ENCODE data around the gene MAN1C1. TPM values are rescaled to one million over a fixed set of nuclear protein-coding genes. Genes with fewer than 3 reads are reported as not detected.
A peak's percentile ranks its signal among the peaks of the same experiment; 100 is the strongest.

Gene MAN1C1
- total and polyA plus RNA-seq, 7 donors, result 1.8 to 6.7 (median 2.0) TPM

DNA sequence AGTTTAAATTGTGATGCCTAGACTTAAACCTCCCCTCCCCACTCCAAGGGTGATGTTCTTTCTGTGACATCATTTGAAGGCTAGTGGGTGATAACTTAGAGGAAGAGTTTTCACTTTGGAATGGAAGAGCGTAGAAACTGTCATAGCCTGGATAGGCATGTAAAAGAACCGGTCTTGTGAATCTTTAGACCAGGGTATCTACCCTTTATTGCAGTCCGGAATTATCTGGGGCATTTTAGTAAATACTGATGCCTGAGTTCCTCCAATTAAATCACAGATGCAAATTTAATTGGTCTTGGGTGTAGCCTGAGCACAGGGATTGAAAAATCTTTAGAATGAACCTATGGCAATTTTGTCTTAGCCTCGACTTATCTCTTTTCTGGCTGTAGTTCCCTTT lies 24.7 kb downstream of the MAN1C1 start:
- DNase-seq (no peak), ATAC-seq (no peak)
- H3K27ac ChIP-seq, result no peak overlapping the region
- H3K4me3 ChIP-seq, result no peak overlapping the region
- H3K36me3 ChIP-seq (ENCODE audit: insufficient read depth in 1 of 2, low read depth in 1 of 2), result no peaks in the 10 kb centered on the region
- no peaks in the 10 kb centered on the region for H3K4me1 ChIP-seq
- no peaks in the 10 kb centered on the region for H3K27me3 ChIP-seq (ENCODE audit: insufficient read depth in 3 of 3, low read length in 2 of 3)
- TF ChIP-seq, protein P1, sequence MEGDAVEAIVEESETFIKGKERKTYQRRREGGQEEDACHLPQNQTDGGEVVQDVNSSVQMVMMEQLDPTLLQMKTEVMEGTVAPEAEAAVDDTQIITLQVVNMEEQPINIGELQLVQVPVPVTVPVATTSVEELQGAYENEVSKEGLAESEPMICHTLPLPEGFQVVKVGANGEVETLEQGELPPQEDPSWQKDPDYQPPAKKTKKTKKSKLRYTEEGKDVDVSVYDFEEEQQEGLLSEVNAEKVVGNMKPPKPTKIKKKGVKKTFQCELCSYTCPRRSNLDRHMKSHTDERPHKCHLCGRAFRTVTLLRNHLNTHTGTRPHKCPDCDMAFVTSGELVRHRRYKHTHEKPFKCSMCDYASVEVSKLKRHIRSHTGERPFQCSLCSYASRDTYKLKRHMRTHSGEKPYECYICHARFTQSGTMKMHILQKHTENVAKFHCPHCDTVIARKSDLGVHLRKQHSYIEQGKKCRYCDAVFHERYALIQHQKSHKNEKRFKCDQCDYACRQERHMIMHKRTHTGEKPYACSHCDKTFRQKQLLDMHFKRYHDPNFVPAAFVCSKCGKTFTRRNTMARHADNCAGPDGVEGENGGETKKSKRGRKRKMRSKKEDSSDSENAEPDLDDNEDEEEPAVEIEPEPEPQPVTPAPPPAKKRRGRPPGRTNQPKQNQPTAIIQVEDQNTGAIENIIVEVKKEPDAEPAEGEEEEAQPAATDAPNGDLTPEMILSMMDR (IDR thresholded peaks at IDR 0.05), result no peak
- WGBS, 3 donors, result 78 to 82% (median 81%) methylated on average over 4 of the region's 4 CpGs
- intact Hi-C loops (cut with DNase I), result no loop called here
- no peaks in the 10 kb centered on the region for H3K9me3 ChIP-seq

DNA sequence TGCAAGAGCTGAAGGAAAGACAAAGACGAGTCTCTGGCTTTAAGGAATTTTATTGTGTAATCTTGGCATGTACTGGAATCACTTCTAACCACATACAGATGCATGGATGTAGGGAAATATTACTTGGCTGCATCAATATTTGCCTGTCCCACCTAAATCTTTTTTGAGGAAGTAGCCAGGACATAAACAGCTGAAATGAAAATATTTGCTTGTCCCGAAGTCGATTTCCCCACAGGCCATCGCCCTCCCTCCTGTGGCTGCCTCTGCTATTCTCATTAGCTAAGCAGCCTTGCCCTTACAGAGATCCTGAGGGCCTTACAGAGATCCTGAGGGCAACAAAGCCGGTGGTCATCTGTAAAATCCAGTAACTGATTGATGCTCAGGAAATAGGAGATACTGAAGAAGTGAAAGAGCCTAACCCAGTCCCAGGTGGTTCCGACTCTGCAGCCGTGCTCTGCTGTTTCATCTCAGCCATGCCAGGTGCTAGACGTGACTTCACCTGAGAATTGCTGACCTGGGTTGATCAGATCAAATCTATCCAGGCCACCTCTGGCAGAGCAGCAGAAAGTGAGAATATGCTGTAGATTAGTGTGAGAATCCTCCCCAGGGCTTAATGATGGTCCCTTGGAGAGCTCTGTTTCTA lies 25.5 kb downstream of the MAN1C1 start:
- DNase-seq (no peak), ATAC-seq (peak in 1 of 4 donors; percentile 47)
- Histone ChIP-seq H3K4me1 (no peaks in the 10 kb centered on the region), H3K27me3 (ENCODE audit: insufficient read depth in 3 of 3, low read length in 2 of 3) (no peaks in the 10 kb centered on the region), H3K27ac (peak overlapping the region; percentile 46), H3K36me3 (ENCODE audit: insufficient read depth in 1 of 2, low read depth in 1 of 2) (no peaks in the 10 kb centered on the region), H3K4me3 (no peak overlapping the region), H3K9me3 (no peaks in the 10 kb centered on the region)
- TF ChIP-seq, protein P1 (IDR thresholded peaks at IDR 0.05), result no peak
- intact Hi-C loops (cut with DNase I), result no loop called here
- WGBS, 3 donors, result 50 to 53% (median 52%) methylated on average over 8 of the region's 8 CpGs

DNA sequence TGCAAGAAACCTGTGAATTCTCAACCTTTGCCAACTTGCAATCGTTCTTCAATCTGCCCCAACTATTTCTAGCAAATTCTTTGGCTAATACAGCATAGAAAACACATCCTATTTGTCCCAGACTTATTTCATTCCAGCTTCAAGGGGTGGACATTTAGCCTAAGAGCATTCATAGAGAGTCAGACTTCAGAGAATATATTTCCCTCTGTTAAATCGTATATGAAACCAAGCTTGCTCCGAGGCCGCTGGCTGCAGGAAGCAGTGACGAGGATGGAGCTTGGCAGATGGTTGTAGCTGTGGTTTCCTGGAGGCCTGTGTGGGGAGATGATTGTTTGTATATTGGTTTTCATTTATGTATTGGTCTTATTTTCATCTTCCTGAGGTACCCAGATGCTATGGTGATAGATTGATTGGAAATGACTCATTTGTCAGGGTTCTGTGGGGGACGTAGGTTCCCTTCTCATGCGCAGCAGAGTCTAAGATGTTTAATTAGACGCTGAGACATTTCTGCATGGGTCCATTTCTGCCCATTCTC lies 26.1 kb downstream of the MAN1C1 start:
- no peak for DNase-seq
- Histone ChIP-seq H3K9me3 (no peaks in the 10 kb centered on the region), H3K27ac (peak overlapping the region; percentile 46), H3K36me3 (ENCODE audit: insufficient read depth in 1 of 2, low read depth in 1 of 2) (no peaks in the 10 kb centered on the region), H3K27me3 (ENCODE audit: insufficient read depth in 3 of 3, low read length in 2 of 3) (no peaks in the 10 kb centered on the region), H3K4me3 (no peak overlapping the region), H3K4me1 (no peaks in the 10 kb centered on the region)
- WGBS, 3 donors, result 59 to 68% (median 67%) methylated on average over 8 of the region's 8 CpGs
- ATAC-seq, result peak in 2 of 4 donors; percentile 28 to 43
- TF ChIP-seq, protein P1 (IDR thresholded peaks at IDR 0.05), result no peak
- intact Hi-C loops (cut with DNase I), result no loop called here

DNA sequence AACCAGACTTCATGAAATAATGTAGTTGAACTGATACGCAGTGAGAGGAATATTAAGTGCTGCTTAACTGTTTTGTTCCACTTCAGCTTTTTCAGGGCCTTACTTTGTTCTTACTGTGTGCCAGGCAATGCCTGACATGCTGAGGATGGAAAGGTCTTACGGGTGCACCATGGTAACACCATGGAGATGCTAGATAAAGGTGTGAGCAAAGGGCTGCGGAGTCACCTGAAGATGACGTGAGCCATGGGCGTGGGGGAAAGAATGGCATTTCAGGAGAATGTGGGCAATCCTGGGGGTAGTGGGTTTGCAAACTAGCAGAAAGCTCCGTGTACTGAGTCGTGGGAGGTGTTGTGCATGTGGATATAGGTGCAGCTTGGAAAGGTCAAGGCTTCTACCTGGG lies 27.3 kb downstream of the MAN1C1 start:
- WGBS, 3 donors, result 95 to 97% (median 96%) methylated on average over 7 of the region's 7 CpGs
- Histone ChIP-seq H3K4me3 (no peak overlapping the region), H3K9me3 (no peaks in the 10 kb centered on the region), H3K36me3 (ENCODE audit: insufficient read depth in 1 of 2, low read depth in 1 of 2) (no peaks in the 10 kb centered on the region), H3K27me3 (ENCODE audit: insufficient read depth in 3 of 3, low read length in 2 of 3) (no peaks in the 10 kb centered on the region), H3K4me1 (no peaks in the 10 kb centered on the region), H3K27ac (no peak overlapping the region)
- intact Hi-C loops (cut with DNase I), result no loop called here
- TF ChIP-seq, protein P1 (IDR thresholded peaks at IDR 0.05), result no peak
- DNase-seq, result no peak
- ATAC-seq, result no peak

DNA sequence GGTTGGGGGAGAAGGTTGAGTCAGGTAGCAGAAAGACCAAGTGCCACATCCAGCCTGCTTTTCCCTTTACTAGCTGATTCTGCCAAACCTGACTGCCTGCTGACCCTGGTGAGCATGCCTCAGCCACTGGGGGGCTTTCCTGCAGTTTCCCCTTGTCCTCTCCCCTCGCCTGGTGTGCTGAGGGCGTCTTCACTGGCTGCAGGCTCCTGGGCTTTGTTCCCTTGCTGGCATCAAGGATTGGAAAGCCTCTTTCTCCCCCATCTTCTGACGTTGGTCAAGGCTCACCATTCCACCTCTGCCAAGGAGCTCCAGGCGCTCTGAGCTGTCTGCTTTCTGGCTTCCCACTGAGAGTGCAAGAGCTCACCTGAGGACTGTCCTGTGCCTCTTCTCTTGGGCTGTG lies 28.4 kb downstream of the MAN1C1 start:
- Histone ChIP-seq H3K4me3 (no peak overlapping the region), H3K36me3 (ENCODE audit: insufficient read depth in 1 of 2, low read depth in 1 of 2) (no peaks in the 10 kb centered on the region), H3K4me1 (no peaks in the 10 kb centered on the region), H3K27me3 (ENCODE audit: insufficient read depth in 3 of 3, low read length in 2 of 3) (no peaks in the 10 kb centered on the region), H3K9me3 (no peaks in the 10 kb centered on the region), H3K27ac (no peak overlapping the region)
- 81 to 86% (median 85%) methylated on average over 4 of the region's 4 CpGs for WGBS, 3 donors
- DNase-seq, result no peak
- ATAC-seq, result no peak
- TF ChIP-seq, protein P1 (IDR thresholded peaks at IDR 0.05), result no peak
- intact Hi-C loops (cut with DNase I), result no loop called here

Data from psoas muscle (tissue), 8 donors.